ENCODE results near the gene PLK3.
"Not testable (repeated sequence)": the region's sequence is repeated elsewhere in the genome, so short reads cannot be mapped to it uniquely, and the experiment has no call there.

The PLK3 gene

DNA sequence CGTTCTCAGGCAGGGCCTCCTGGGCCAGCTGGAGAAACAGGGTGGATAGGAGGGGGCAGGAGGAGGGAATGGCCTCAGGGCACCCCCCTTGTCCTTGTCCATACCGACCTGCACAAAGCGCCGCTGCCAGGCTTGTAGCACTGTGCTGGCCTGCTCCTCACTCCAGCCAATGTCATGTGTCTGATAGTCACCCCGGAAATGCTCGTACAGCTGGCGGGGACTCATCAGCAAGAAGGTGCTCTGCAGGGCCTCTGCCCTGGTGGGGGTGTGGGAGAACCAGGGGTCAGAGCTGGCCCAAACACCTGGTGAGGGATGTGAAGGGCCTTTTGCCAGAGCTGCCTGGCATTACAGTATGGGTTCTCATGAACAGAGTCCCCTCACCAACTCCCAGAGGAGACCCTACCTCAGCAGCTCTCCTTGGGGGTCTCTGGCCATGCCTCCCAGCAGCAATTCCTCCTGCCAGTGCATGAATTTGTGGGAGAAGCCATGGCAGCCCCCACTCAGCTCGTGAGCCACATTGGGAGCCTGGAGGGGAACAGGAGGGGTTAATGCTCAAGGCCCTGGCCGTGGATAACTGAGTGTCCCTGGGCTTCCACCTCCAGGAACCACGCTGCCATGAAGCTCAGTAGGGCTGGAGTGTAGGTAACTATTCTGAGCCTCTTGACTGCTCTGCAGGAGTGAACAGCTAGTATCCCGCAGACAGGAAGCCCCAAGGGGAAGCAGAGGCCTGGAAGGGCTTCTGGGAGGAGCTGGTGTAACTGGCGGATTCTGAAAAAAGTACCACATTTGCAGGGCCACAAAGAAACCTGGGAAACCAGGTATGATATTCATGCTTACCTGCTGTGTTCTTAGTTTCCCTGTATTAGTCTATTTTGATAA, 29.6 kb downstream of the PLK3 start:
- DNase-seq, result no peak

DNA sequence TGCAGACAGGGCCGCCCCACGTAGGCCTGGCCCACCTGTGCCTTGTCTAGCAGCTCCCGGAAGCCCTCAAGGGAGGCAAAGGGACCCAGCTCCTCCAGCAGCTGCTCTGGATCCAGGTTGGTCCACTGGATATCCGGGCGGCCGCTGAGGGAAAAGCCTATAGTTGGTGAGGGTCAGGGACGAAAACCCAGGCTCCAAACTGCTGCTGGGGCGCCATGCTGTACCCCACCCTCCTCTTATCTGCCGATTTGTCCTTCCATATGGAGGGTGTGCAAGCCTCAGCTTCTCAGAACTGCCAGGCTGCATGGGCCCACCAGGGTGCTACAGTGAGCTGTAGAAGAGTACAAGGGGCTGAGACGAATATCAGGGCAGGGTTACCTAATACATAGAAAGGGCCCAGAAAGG, 30.7 kb downstream of the PLK3 start:
- no peak for DNase-seq

DNA sequence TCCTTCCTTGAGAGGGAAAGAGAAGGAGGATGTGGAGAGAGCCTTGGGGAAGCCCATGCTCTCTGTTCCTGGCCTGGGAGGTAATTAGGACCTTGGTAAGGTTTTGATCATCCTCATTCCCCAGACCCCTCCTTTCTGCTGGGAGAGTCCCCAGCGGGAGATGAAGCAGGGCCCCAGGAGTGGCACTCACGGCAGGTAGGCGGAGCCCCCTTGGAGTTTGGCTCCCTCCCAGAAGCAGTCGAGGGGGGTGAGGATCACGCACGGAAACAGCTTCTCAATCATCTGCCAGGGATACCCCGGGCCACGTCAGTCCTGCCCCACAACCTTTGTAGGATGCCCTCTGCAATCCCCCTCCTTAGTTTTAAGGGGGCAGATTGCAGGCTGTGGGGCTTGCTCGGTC, 31.3 kb downstream of the PLK3 start:
- no peak for DNase-seq

DNA sequence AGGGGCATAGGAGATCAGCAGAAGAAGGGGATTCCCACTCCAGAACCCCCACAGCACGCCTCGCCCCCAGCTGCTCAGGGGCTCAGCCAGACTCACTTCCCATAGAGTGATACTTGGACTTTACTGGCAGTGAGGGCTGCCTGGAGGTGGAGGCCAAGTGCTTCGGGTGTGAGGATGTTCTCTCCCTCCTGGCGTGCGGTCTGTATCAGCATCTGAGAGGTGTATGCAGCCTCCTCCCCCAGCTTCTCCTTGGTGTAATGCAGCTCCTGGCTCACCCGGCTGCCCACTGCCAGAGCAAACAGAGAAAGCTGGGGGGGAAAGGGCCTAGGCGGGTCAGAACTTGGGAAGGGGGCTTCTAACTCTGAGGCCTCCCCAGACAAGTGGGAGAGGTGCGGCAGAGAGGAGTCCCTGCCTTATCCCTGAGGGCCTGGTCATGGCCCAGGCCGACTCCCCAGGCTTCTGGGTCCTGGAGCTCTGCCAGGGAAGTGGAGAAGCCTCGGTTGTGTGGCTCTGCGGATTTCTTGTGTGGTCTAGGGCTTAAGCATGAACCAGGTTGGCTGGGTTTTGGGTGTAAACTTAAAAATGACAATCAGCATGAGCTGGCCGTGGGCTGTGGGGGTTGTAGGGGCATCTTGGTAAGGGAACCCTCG, 32.0 kb downstream of the PLK3 start:
- no peak for DNase-seq

DNA sequence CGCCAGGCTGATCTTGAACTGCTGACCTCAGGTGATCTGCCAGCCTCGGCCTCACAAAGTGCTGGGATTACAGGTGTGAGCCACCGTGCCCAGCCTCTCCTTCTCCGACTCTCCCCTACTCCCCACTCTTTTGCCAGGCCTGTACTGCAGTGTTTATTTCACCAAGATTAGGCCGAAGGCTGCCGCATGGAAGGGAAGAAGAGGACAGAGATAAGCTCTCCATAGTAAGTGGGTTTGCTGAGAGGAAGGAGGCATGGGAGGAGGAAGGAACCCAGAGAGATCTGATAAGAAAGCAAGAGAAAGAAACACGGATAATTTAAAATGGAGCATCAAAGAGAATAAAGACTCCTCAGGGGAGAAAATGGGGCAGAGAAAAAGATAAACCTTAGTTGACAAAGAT, 34.2 kb downstream of the PLK3 start:
- no peak for DNase-seq

DNA sequence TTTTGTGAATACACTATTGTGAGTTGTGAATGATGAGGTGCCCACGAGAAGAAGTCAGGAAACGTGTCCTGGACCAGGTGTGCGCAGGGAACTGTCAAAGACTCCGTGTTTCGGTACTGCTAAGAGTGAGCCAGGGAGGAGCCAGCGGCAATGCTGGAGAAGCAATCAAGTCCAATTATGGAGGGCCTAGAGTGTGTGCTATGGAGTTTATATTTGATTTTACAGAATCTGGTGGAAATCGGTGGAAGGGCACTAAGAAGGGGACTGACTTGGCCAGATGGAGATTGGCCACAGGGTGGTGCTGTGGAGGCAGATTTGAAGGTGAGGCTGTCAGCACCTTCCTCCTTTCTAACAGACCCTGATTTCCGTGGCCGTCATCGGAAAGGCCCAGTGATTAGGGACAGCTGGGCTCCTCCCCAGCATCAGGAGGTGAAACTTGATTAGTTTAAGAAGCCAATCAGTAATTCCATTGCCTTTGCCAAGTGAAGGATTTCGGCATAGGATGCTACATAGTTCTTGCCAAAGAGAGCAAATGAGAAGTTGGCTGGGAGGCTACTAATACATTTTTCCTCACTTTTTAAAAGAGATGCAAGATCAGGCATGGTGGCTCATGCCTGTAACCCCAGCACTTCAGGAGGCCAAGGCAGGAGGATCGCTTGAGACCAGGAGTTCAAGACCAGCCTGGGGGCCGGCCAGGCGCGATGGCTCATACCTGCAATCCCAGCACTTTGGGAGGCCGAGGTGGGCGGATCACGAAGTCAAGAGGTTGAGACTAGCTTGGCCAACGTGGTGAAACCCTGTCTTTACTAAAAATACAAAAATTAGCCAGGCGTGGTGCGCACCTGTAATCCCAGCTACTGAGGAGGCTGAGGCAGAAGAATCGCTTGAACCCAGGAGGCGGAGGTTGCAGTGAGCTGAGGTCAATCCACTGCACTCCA, 35.8 kb downstream of the PLK3 start:
- DNase-seq, result peak; percentile 94

DNA sequence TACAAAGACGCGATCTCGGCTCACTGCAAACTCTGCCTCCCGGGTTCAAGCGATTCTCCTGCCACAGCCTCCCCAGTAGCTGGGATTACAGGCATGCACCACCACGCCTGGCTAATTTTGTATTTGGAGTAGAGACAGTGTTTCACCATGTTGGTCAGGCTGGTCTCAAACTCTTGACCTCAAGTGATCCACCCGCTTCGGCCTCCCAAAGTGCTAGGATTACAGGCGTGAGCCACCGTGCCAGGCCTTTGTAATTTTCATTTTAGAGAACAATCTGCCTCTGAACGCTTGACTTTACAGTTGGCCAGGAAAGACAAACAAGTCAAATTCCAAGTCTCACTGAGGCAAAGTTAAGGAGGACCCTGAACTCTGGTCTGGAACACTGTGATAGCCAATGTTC, 38.1 kb downstream of the PLK3 start:
- DNase-seq, result not testable (repeated sequence)

DNA sequence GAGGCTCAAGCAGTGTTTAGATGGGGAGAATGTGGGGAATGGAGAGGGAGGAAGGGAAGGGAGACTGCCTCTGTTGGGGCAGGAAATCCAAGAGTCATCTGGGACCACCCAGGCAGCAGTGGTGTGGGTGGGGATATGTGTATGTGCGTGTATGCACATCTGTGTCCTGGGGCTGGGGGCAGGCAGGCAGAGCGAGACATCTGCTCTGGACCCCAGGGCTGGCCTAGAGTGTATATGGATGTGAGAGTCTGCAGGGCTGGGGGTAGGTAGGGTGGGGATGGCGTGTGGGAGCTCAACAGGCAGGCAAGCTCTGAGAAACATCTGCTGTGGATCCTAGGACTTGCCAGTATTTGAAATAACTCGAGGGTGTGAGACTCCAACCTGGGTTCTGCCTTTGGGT, 39.4 kb downstream of the PLK3 start:
- DNase-seq, result no peak

DNA sequence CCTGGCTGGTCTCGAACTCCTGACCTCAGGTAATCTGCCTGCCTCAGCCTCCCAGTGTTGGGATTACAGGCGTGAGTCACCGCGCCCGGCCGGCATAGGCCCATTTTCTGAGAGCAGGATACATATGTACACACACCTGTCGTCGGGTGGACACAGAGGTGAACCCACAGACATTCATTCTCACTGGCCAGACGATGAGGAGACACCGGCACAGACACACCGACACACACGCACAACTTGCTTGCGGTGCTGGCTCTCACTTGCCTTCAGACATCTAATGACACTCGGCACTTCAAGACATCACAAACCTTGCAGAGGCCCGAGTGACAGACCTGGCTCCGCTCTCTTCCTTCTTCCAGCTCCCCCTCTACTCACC, 42.3 kb downstream of the PLK3 start:
- DNase-seq, result no peak

DNA sequence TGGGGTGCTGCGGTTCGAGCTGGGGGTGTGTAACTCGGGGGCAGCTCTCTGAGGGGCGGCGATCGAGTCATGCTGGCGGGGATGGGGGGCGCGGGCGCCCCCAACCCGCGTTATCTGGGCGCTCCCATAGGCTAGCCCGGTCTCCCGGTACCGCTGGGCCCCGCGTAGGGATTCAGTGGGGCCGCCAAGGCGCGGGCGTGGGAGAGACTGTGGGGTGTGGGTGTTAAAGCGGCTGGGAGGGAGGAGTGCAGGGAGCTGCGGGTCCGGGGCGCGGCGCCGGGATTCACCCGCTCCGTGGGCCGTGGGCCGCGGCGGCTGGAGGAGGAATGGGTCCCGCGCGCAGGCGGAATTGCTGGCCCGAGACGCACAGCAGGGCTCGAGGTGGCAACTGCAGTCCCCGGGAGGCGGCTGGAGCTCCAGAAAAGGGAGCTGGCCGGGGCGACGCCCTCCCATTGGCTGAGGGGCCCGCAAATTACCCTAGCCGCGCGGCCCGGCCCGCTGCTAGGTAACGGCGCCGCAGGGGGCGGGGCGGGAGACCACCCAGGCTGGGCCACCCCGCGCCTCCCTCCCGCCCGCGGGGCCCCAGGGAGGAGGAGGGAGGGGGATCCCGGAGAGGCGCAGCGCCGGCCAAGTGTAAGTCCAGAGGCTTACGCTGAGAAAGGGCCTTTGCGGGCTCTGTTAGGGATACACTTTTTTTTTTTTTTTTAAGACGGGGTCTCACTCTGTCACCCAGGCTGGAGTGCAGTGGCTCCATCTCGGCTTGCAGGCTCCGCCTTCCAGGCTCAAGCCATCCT, 42.9 kb downstream of the PLK3 start, which contains the start of gene PTCH2:
Gene PTCH2 (minus strand): TSS at position 392 of the 794 bp plus-strand sequence. CDS start 321 bp downstream, at position 71.
- DNase-seq, result peak; percentile 42

DNA sequence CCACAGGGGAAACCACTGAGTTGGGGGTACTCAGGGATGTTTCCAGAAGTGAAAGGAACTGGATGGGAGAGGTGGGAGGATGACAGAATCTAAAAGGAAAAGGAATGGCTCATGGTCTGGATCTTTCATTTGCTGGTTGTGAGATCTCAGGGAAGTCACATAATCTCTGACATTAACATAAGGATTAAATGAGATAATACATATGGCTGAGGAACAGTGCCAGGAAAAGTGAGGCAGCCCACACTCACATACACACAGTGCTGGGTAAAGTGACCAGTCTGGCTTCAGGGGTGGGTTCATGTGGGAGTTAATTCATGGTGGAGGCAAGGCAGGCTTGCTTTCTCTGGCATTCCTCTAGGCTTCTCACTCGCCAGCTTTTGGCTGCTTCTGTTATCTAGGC, 46.8 kb downstream of the PLK3 start:
- DNase-seq, result no peak

DNA sequence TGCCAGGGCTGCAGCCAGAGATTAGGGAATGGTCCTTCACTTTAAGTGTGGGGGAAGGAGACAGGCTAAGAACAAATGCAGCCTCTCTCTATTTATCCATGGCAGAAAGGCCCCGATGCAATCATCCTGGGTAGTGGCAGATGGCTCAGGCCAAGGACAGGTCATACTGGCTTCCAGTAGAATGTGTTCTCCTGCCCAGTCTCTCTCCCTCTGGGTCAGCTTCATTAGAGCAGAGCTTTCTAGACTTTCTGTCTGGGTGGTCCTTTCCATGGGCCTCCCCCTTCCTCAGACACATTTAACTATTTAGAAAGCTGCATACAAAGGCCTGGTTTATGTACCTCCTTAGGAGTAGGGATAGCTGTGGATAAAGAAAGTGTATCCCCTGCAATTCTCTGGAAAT, 47.7 kb downstream of the PLK3 start:
- no peak for DNase-seq

DNA sequence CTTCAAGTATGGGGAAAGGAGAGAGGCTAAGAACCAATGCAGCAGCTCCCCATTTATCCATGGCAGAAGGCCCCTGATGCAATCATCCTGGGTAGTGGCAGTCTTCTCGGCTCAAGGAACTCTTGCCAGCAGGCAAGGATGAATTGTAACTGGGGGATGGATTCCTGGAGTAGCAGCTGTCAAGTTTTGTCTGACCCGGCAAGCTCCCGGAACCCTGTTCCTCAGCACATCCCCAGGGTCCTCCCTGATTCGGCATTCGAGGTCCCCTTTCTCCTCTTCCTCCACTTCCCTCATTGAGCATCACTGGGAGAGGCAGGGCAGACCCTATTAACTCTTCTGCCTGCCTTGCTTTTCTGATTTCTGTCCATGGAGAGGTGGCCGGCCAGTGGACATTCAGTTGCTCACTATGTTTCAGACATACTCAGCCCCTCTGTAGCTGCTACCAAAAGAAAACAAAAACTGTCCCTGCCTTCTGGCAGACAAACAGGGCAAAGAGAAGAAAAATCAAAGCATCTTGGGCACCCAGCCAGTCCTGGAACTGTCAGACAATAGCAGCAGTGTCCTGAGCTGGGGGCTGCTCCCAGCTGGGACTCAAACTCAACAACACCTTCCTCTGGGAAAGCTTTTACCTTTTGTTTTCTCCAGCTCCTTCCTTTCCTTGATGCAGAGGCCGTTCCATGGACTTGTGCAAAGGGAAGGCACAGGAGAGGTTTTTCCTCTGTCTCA, 48.4 kb downstream of the PLK3 start:
- no peak for DNase-seq

DNA sequence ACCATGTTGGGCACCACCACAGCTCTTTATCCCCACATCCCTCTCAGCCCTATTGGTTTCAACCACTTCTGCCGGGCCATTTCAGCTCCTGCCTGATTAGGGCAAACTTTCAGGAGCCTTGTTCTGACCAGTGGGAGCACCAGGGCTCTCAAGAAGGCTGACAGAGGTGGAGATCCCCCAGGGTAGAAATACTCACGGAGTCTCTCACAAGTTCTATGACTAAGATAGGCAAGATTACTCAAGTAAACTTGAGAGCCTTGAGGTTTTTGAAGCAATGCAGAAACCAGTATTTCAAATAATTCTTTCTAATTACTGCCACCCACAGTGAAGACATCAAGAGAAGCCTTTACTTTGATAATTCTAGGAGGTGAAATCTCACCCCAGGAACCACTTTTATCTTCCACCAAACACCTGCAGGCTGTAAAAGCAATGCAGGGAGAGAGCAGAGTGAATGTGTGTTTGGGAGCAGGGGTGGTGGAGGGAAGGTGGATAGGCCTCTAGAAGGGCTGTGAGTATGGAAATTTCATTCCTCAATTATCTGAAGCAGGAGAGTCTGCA, 49.5 kb downstream of the PLK3 start:
- DNase-seq, result no peak

DNA sequence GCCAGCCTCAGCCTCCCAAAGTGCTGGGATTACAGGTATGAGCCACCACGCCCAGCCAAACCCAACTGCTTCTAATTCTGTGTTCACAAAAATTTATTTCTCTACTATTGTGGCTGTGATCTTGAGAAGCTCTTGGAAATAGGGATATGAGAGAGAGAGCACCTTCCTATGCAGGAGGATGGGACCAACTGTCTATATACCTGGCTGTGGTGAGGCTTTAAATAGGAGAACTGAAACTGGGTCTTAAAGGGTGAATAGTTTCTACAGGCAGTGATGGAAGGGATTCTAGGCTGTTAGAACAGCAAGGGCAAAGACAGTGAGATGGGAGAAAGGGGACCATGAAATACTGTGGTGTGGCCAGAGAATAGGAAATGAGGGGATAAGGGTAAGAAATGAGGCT, 51.1 kb downstream of the PLK3 start:
- no peak for DNase-seq

DNA sequence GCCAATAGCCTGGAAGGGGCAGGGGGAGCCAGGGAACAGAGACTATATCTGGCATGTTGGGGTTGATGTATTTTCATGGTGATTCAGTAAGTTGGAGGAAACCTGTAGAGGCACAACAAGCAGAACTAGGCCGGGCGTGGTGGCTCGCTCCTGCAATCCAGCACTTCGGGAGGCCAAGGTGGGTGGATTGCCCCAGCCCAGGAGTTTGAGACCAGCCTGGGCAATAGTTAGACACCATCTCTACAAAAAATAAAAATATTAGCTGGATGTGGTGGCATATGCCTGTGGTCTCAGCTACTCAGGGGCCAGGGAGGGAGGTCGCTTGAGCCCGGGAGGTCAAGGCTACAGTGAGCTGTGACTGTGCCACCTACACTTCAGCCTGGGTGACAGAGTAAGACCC, 53.0 kb downstream of the PLK3 start:
- DNase-seq, result no peak

DNA sequence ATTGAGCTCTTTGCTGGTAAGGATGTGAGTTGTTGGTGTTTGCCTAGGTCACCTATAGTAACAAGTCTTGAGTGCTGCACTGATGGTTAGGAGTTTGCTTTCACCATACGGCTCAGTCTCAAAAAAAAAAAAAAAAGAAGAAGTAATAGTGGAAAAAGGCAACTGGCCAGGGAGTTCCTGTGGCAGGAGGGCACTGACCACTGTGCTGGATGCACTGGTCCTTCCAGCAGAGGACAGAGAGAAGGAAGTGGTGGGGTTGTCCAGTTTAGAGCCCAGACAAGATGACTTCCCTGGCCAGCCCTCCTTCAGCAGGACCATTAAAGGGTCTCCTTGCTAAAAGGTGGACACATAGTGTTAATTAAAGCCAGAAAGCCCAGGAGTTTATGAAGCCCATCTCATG, 54.8 kb downstream of the PLK3 start:
- DNase-seq, result no peak
